HG03342 (cell line): ENCODE data around the gene TAS1R2.

ENCODE experiments used
- ATAC-seq: cut with Tn5 transposase; IDR thresholded peaks from one replicate; pipeline ENCODE4 v1.9.1; 2021; ENCODE audit warnings: mild to moderate bottlenecking, moderate library complexity; ENCODE audit not compliant: unreplicated experiment

The TAS1R2 gene

DNA sequence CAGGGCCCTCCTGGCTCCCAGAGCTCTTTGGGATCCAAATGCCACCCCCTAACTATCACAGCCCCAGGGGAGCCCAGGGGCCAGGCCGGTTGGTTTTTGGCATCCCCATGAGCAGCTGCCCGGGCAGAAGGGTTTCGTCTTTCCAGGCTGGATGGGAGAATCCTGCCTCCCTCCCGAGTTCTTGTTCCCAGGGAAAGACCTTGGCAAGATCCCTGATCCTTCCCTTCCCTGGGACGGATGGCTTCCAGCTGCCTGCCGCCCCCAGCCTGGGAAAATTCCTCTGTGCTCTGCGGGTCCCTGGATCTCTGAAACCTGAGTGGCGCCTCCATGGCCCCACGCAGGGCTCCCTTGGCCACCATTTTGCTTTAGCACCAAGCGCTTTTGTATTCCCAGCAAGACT, 55.6 kb downstream of the TAS1R2 start:
- no peak for ATAC-seq

DNA sequence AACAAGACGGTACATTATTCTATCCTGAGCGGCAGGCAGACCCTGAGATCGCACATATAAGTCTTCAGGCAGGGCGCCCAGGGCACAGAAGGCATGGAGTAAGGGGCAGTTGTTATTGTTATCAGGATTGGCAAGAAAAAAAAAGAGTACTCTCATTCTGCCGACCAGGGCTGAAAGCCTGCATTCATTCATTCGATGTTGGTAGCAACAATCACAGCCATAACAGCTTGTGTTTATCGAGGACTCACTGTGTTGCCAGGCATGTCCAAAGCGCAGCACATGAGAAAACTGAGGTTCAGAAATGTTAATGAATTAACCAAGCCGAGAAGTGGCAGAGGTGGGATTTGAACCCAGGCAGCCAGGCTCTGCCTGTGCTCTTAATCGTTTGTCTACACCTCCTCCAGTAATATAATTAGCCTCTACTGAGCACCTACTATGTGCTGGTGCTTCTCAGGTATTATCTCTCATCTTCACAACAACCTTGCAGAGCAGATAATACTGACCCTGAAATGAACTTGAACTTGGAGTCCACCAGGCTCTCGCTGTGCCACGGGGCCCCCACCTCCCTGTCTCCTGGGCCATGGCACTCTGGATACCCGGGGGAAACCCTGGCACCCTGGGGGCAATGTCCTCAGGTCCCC, 56.2 kb downstream of the TAS1R2 start:
- no peak for ATAC-seq

DNA sequence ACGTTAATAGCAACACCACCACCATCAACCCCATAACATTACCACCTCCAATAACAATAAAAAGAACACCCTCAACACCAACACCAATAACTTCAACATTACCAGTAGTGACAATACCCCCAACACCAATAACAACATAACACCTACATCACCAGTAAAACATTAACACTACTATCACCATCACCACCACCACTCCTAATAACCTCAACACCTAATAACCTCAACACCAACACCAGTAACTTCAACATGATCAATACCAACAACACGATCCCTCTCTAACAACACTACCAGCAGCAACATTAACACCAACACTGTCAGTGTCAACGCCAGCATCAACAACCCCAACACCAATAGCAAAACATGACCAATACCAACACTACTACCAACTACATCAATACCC, 57.2 kb downstream of the TAS1R2 start:
- no peak for ATAC-seq

DNA sequence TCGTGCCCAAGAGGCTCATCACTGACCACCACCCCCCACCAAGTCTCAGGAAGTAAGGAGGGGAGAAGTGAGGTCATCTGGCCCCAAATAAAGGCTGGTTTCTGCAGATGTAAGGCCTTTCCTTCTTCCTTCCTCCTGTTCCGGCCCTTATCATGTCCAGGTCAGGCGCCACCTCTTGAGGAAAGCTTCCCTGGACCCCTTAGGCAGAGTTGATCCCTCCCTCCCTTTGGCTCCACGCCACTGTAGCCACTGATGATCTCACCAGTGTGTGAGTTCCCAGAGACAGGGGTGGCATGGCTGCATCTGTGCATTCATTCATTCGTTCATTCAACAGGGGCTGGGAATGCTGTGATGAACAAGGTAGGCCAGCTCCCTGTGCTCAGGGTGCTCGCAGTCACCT, 59.2 kb downstream of the TAS1R2 start:
- ATAC-seq = no peak

DNA sequence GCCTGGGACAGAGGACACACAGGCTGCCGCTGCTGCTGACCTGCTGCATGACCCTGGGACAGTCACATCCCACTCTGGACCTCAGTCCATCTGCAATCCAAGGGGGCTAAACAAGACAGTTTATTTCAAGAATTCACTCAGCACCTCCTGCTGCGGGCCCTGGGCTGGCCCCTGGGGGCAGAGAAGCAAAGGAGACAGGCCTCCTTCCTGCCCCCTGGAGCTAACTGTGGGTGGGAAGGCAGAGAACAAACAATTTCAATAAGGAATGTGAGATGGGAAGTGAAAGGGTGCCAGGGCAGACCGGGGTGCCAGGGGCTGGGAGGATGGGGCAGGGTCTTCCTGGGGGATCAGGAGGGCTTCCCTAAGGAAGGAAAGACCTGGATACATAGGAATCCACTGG, 60.0 kb downstream of the TAS1R2 start:
- ATAC-seq = no peak

DNA sequence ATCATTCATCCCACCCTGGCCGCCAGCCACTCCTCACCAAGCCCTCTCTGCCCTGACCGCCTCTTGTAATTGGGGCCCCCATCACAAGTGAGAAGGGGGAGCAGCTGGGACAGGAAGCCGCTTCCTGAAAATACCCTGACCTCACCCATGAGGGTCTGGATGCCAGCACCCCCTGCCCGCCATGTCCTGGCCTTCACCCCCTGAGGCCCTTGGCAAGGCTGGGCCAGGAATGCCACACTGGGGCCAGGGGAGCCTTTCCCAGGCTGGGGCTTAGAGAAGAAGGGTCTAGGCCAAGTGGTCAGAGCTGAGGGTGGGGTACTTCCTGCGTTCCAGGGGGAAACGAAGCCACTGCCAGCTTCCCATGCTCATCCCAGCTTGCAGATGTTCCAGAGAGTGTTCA, 60.5 kb downstream of the TAS1R2 start:
- no peak for ATAC-seq

DNA sequence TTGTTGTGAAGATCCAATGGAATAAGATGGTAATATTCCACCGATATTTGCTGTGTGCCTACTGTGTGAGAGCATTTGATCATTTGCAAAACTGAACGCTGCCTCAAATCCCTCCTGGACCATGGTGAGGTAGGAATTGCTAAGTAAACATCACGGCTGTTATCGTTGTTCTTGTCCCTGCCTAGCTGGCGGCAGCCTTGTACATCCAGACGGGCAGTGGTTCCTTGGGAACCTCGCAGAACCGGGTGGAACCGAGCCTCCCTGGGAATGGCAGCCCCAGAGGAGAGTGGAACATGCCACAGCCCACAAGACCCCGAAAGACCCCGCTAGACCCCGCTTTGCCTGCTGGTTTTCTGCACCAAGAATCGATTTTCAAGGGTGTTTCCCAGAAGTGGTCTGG, 60.9 kb downstream of the TAS1R2 start:
- no peak for ATAC-seq

DNA sequence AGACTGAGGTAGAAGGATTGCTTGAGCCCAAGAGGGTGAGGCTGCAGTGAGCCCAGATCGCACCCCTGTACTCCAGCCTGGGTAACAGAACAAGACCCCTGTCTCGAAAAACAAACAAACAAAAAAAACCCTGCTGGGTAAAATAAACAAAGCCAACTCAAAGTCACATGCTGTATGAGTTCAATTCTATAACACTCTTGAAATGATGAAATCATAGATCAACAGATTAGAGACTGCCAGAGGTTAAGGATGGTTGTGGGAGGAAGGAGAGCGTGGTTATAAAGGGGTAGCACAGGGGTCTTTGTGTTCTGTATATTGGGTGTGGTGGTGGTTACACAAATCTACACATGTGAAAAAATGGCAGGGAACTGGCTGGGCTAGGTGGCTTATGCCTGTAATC, 62.5 kb downstream of the TAS1R2 start:
- no peak for ATAC-seq

DNA sequence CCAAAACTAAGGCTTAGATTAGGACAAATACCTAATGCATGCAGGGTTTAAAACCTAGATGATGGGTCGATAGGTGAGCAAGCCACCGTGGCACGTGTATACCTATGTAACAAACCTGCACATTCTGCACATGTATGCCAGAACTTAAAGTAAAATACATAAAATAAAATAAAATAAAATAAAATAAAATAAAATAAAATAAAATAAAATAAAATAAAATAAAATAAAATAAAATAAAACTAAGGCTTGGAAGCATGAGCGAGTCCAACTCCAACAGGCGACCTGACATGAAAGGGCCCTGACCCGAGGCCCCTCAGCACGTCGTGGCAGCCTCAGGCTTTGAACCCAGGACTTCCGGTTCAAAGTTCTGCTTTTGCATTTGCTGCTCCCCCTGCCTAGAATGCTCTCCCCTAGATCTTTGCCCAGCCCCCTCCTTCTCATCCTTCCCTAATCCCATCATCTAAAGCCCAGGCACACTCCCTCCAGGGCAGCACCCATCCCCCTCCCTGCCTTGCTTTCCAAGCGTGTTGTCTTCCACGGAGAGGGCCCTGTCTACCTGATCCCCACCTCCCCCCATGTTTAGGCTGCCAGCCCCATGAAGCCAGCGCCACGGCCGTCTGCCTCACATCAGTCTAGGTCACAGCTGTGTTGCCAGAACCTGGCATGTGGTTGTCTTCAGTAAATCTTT, 64.3 kb downstream of the TAS1R2 start:
- no peak for ATAC-seq

DNA sequence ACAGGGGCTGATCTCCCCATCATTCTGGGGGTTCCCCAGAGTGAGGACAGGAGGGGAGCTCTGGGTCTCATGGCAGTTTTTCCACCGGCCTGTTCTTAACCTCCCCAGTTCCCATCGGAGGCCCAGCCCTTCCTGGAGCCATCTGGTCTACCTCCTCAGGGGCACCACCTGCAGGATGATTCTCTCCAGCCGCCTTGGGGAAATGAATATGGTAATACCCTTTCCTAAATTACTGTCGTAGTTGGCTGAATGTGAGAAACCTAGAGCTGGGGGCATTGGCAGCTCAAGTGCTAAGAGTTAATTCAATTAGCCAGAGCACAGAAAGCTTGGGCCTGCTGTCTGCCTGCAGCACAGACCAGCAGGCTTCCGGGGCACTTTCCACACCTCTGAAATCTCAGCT, 64.9 kb downstream of the TAS1R2 start:
- no peak for ATAC-seq

DNA sequence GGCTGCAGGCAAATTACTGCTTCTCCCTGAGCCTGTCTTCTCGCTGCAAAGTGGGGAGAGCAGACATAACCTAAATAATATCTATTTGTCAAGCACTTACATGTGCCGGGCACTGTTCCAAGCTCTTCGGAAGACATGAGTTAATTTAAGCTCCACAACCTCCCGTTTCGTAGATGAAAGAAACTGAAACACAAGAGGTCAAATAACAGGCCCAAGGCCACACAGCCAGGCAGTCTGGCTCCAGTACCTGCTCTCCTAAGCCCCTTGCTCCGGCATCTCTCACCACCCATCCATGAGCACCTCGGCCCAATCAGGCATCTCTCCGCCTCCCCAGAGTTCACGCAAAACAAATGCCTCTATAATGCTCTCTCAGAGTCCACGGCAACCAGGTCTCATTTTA, 65.4 kb downstream of the TAS1R2 start:
- no peak for ATAC-seq

DNA sequence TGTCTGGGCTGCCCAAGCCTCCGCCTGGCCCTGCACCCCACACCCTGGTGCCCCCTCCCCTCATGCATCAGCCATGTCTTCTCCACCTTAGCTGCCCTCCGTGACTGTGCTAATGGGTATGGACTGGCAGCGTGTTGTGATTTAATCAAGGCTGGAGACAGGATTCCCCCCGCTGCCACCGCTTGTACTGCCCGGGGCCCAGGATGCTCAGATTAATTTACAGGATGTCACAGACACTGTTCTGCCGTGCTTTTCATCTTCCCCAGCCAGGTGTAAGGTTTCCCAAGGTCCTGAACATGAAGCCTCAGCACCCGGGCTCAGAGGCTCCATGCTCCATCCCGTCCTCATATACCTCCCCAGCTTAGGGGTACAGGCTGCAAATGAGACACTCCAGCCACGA, 66.3 kb downstream of the TAS1R2 start:
- no peak for ATAC-seq

DNA sequence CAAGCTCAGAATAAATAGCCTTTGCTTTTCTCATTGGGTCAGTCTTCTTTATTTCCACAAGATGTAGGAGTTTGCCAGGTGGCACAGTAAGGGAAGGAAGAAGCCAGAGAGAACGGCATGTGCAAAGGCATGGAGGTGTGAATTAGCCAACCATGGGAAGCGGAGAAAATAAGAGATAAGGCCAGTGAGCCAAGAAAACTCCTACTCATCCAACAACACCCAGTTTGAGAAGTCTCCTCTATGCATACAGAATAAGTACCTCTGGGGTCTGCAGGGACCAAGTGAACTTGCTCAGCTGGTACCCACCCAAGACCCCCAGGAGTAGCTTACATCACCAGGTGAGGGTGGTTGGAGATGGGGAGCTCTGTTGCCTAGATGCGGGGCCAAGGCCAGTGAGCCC, 66.7 kb downstream of the TAS1R2 start:
- no peak for ATAC-seq
